ENCODE results near the gene GNL2.
"Not testable (repeated sequence)": the region's sequence is repeated elsewhere in the genome, so short reads cannot be mapped to it uniquely, and the experiment has no call there.

GNL2 gene

GRCh38 chr1:37606481-37607263 lies 10.9 kb upstream of the GNL2 start:
- DNase-seq: no peak

GRCh38 chr1:37605806-37606474 lies 10.2 kb upstream of the GNL2 start:
- DNase-seq: no peak

GRCh38 chr1:37605061-37605650 lies 9.4 kb upstream of the GNL2 start:
- DNase-seq: no peak

- peak; percentile 83 for DNase-seq
Measured at GRCh38 chr1:37602750-37603694, 7.3 kb upstream of the GNL2 start.

- no peak for DNase-seq
Measured at GRCh38 chr1:37601441-37601840, 5.7 kb upstream of the GNL2 start.

GRCh38 chr1:37599940-37600339 lies 4.2 kb upstream of the GNL2 start:
- DNase-seq: no peak

GRCh38 chr1:37596182-37596667 lies 488 bp upstream of the GNL2 start:
- DNase-seq: no peak

- DNase-seq: no peak
Measured at GRCh38 chr1:37593726-37594125, 2.0 kb downstream of the GNL2 start.

- no peak for DNase-seq
Measured at GRCh38 chr1:37588939-37589338, 6.8 kb downstream of the GNL2 start.

GRCh38 chr1:37584544-37584943 lies 11.2 kb downstream of the GNL2 start:
- DNase-seq: not testable (repeated sequence)

- DNase-seq: no peak
Measured at GRCh38 chr1:37575692-37576091, 20.0 kb downstream of the GNL2 start.

GRCh38 chr1:37574834-37575480 lies 20.8 kb downstream of the GNL2 start:
- no peak for DNase-seq

GRCh38 chr1:37570528-37571334 lies 25.0 kb downstream of the GNL2 start:
- no peak for DNase-seq

- DNase-seq: no peak
Measured at GRCh38 chr1:37567023-37567422, 28.7 kb downstream of the GNL2 start.

GRCh38 chr1:37564892-37565291 lies 30.8 kb downstream of the GNL2 start:
- no peak for DNase-seq

GRCh38 chr1:37562984-37563383 lies 32.8 kb downstream of the GNL2 start:
- DNase-seq: peak; percentile 41

GRCh38 chr1:37561133-37562132 lies 34.3 kb downstream of the GNL2 start:
- DNase-seq: peak; percentile 57

- DNase-seq: no peak
Measured at GRCh38 chr1:37560401-37561132, 35.2 kb downstream of the GNL2 start.

GRCh38 chr1:37559957-37560379 lies 35.8 kb downstream of the GNL2 start:
- peak; percentile 78 for DNase-seq

Data from hematopoietic multipotent progenitor cell treated with erythropoietin and hydrocortisone succinate and interleukin-3 and kit ligand, for 6 days (in vitro differentiated cells).